Progenitor cell of endocrine pancreas (in vitro differentiated cells): Measurements from ENCODE around the gene B3GALNT2. TPM values are rescaled to one million over a fixed set of nuclear protein-coding genes. Genes with fewer than 3 reads are reported as not detected.

Experiments used
- DNase-seq: peaks from one replicate; pipeline ENCODE4 v3.0.0; 2021; ENCODE audit warnings: low spot score; ENCODE audit not compliant: unreplicated experiment
- H3K27ac Mint-ChIP-seq: 2 replicates; pipeline ENCODE4 v1.8.0; 2021; ENCODE audit warnings: mild to moderate bottlenecking, moderate library complexity, mixed read lengths
- H3K27me3 Mint-ChIP-seq: 2 replicates; pipeline ENCODE4 v1.8.0; 2021; ENCODE audit warnings: mixed read lengths
- H3K36me3 Mint-ChIP-seq: 2 replicates; pipeline ENCODE4 v1.8.0; 2022; ENCODE audit warnings: mixed read lengths; ENCODE audit not compliant: insufficient read depth
- H3K4me1 Mint-ChIP-seq: 2 replicates; pipeline ENCODE4 v1.8.0; 2021; ENCODE audit warnings: low read depth, mixed read lengths
- H3K4me3 Mint-ChIP-seq: 2 replicates; pipeline ENCODE4 v1.8.0; 2021; ENCODE audit warnings: low read depth, mild to moderate bottlenecking, moderate library complexity, mixed read lengths
- H3K9me3 Mint-ChIP-seq: 2 replicates; pipeline ENCODE4 v1.8.0; 2021; ENCODE audit warnings: low read depth, mixed read lengths
- CTCF ChIP-seq: fragments of 200-600 bp; sonication (generic); IDR thresholded peaks from one replicate; pipeline ENCODE4 v1.5.0; 2021; ENCODE audit warnings: antibody characterized with exemption, mild to moderate bottlenecking; ENCODE audit not compliant: unreplicated experiment
- total RNA-seq: library from RNA; stranded (reverse); gene quantifications from 2 replicates; pipeline ENCODE4 v1.2.1, GENCODE V29; 2021

Gene B3GALNT2
- total RNA-seq, 1 donor from 2014 or later: 49.6 TPM

DNA sequence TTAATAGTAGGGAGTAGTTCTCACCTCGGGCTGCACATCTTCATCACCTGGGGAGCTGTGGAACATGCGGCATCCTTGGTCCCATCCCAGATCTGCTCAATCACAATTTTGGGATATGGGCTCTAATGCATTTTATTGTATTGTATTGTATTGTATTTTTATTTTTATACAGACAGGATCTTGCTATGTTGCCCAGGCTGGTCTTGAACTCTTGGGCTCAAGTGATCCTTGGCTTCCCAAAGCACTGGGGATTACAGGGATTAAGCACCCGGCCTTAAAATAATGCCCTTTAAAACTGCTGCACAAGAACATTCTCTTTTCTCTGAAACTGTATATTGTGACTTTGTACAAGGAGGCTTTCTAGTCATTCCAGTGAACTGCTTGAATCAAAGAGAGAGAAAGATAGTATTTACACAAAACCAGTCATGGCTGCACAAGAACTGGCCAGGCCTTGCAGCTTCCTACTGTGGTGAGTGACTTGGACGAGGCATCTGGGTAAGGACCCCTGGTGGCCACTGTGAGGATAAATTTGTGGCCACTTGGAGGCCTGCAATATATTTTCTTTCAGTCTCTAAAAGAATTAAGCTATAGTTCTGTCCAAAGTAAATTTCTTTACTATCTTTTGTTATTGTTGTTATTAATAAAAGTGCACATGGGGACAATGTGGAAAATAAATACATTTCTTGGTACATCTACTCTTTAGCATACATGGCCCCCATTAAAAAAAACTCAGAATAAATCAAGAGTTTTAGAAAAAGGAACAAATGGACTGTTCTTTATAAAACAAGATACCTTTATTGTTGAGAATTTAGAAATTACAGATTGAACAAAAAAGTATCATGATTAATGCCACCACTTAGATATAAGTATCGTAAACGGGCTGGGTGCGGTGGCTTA, 89.0 kb downstream of the B3GALNT2 start:
- Mint-ChIP-seq H3K9me3 (no peaks in the 10 kb centered on the region), H3K4me3 (no peak overlapping the region), H3K36me3 (peaks cover 3% of the 10 kb centered on the region), H3K27ac (no peak overlapping the region), H3K4me1 (no peaks in the 10 kb centered on the region), H3K27me3 (no peaks in the 10 kb centered on the region)
- TF ChIP-seq CTCF: peak; percentile 89
- DNase-seq: peak; percentile 30

DNA sequence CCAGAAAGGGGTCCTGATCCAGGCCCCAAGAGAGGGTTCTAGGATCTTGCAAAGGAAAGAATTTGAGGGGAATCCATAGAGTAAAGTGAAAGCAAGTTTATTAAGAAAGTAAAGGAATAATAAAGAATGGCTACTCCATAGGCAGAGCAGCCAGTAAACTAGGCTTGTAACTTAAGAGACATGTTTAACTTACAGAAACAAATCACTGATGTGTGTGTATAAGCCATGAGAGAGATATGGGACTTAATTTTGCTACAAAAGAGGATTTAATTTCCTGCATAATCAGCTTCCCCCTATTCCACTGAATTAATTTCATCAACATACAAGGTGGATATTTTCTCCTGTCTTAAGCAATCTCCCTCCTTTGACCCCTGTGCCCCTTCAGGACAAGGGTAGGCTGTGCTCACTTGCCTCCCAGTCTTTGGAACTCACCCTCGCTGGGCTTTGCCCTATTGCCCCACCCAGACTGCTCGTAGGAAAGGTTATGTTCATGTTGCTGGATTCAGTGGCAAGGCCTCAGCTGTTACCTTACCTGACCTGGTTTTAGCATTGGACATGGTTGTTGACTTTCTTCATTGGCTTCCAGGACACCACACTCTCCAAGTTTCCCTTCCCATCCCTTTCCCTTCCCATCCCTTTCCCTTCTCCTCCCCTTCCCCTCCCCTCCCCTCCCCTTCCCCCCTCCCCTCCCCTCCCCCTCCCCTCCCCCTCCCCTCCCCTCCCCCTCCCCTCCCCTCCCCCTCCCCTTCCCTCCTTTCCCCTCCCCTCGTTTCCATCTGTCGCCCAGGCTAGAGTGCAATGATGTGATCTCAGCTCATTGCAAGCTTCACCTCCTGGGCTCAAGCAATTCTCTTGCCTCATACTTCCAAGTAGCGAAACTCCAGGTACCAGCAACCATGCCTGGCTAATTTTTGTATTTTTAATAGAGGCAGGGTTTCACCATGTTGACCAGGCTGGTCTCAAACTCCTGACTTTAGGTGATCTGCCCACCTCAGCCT, 92.5 kb downstream of the B3GALNT2 start:
- H3K27me3 Mint-ChIP-seq: no peaks in the 10 kb centered on the region
- H3K36me3 Mint-ChIP-seq: peaks cover 3% of the 10 kb centered on the region
- H3K4me3 Mint-ChIP-seq: no peak overlapping the region
- H3K9me3 Mint-ChIP-seq: no peaks in the 10 kb centered on the region
- TF ChIP-seq CTCF: no peak
- H3K4me1 Mint-ChIP-seq: peaks cover 13% of the 10 kb centered on the region
- no peak for DNase-seq
- H3K27ac Mint-ChIP-seq: peak overlapping the region; percentile 77

GRCh38 chr1:235410467-235410866, 93.8 kb downstream of the B3GALNT2 start:
- H3K4me1 Mint-ChIP-seq: peaks cover 13% of the 10 kb centered on the region
- H3K4me3 Mint-ChIP-seq: no peak overlapping the region
- H3K27me3 Mint-ChIP-seq: no peaks in the 10 kb centered on the region
- H3K36me3 Mint-ChIP-seq: peaks cover 3% of the 10 kb centered on the region
- H3K27ac Mint-ChIP-seq: no peak overlapping the region
- TF ChIP-seq CTCF: no peak
- DNase-seq: no peak
- no peaks in the 10 kb centered on the region for H3K9me3 Mint-ChIP-seq

DNA sequence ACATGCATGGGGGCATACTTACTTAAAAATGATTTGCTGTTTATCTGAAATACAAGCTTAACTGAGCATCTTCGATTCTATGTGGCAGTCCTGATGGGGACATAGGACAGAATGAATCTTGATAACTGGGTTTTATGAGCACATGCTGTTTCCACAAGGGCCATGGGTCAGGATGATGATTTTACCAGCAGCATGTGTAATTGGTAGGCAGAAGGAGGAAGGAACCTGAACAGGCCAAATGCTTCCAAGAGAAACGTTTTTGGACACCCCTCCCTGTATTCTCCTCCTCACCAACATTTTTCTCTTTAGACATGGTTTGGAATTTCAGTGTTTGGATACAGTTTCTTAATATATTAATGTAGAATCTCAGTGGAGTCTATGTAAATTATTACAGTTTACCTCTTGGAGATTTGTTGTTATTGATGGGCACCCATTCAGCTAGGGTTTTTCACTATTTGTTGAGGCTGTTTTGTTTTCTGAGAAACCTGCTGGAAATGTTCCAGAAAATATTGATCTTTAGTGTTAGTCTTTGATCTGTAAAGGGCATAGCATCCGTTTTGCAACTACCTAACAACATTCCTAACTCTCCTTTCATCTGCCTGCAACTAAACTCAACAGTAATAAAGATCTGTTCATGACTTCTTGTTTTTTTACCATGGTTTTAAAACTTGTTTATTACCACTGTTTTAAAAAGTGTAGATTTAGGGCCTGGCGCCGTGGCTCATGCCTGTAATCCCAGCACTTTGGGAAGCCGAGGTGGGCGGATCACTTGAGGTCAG, 95.0 kb downstream of the B3GALNT2 start:
- DNase-seq: no peak
- no peak overlapping the region for H3K4me3 Mint-ChIP-seq
- H3K27me3 Mint-ChIP-seq: no peaks in the 10 kb centered on the region
- TF ChIP-seq CTCF: no peak
- peaks cover 13% of the 10 kb centered on the region for H3K4me1 Mint-ChIP-seq
- no peaks in the 10 kb centered on the region for H3K9me3 Mint-ChIP-seq
- no peaks in the 10 kb centered on the region for H3K36me3 Mint-ChIP-seq
- H3K27ac Mint-ChIP-seq: peak overlapping the region; percentile 85
